Activated CD4-positive, alpha-beta memory T cell treated with anti-CD3 and anti-CD28 coated beads for 36 hours (primary cell): ENCODE data around the gene WIPF2. TPM values are rescaled to one million over a fixed set of nuclear protein-coding genes. Genes with fewer than 3 reads are reported as not detected.

ENCODE experiments used
- CTCF ChIA-PET: fragments of 350-600 bp; sonication (Branson Sonifier 250); formaldehyde crosslinking; loops from one replicate; lab custom pipeline; 2021; ENCODE audit warnings: antibody characterized with exemption, inconsistent platforms; lab: Charles Lee
- POLR2A ChIA-PET: fragments of 350-600 bp; sonication (Branson Sonifier 250); formaldehyde crosslinking; loops from one replicate; lab custom pipeline; 2021; ENCODE audit warnings: antibody characterized with exemption; lab: Charles Lee
- DNase-seq: peaks from one replicate; pipeline ENCODE4 v3.0.0-alpha.2; 2020
- H3K27ac Mint-ChIP-seq: one replicate; pipeline ENCODE4 v1.8.0; 2021; ENCODE audit warnings: mixed read lengths
- H3K27me3 Mint-ChIP-seq: one replicate; pipeline ENCODE4 v1.8.0; 2021; ENCODE audit warnings: mixed read lengths
- H3K36me3 Mint-ChIP-seq: one replicate; pipeline ENCODE4 v1.8.0; 2021; ENCODE audit warnings: mixed read lengths
- H3K4me1 Mint-ChIP-seq: one replicate; pipeline ENCODE4 v1.8.0; 2021; ENCODE audit warnings: low read depth, mixed read lengths
- H3K4me3 Mint-ChIP-seq: one replicate; pipeline ENCODE4 v1.8.0; 2021; ENCODE audit warnings: mild to moderate bottlenecking, mixed read lengths
- H3K9me3 Mint-ChIP-seq: one replicate; pipeline ENCODE4 v1.8.0; 2021; ENCODE audit warnings: mixed read lengths
- intact Hi-C: fragments of 100-400 bp; cut with micrococcal nuclease; formaldehyde crosslinking; loops from one replicate; pipeline ENCODE4 v1.15.1; 2023
- total RNA-seq, 2 experiments: library from RNA; stranded (reverse); gene quantifications; one replicate each; pipeline ENCODE4 v1.2.3, GENCODE V29; 2021

The WIPF2 gene
- total RNA-seq, 2 experiments from 2014 or later, result 19.0 to 20.6 TPM

DNA sequence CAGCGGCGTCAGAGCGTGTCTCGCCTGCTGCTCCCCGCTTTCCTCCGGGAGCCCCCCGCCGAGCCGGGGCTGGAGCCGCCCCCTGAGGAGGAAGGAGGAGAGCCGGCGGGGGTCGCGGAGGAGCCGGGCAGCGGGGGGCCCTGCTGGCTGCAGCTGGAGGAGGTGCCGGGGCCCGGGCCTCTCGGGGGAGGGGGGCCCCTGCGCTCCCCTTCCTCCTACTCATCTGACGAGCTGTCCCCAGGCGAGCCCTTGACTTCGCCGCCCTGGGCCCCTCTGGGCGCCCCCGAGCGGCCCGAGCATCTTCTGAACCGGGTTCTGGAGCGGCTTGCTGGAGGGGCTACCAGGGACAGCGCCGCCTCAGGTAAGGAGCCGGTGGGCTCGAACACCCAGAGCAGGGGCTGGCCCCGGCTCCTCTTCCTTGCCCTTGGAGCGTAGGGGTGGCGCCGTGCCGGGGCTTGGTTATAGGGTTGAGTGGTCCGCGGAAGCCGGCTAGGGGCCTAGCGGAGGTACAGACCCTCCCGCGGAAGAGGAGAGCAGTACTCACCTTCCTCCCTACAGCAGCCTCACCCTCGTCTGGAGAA lies 41.0 kb upstream of the WIPF2 start:
- Mint-ChIP-seq H3K36me3 (peaks cover 11% of the 10 kb centered on the region), H3K27ac (no peak overlapping the region), H3K27me3 (no peaks in the 10 kb centered on the region), H3K9me3 (no peaks in the 10 kb centered on the region), H3K4me3 (no peak overlapping the region), H3K4me1 (peaks cover 7% of the 10 kb centered on the region)
- CTCF ChIA-PET, result interaction anchor here (1.9 to 2.6 kb wide), 2 partner anchors 14 to 65 kb away, joined by 6 to 20 read pairs; no protein-coding TSS in a partner anchor
- POLR2A ChIA-PET, result no interaction called here
- no peak for DNase-seq
- intact Hi-C loops, result loop anchor here (10.0 kb wide), 1 partner anchor 153 kb away; no protein-coding TSS in a partner anchor

- Mint-ChIP-seq H3K4me3 (peak overlapping the region; percentile 8), H3K4me1 (peaks cover 7% of the 10 kb centered on the region), H3K27me3 (no peaks in the 10 kb centered on the region), H3K27ac (no peak overlapping the region), H3K9me3 (no peaks in the 10 kb centered on the region), H3K36me3 (peaks cover 8% of the 10 kb centered on the region)
- POLR2A ChIA-PET, result no interaction called here
- intact Hi-C loops, result loop anchor here (10.0 kb wide), 1 partner anchor 154 kb away; no protein-coding TSS in a partner anchor
- no peak for DNase-seq
- CTCF ChIA-PET, result interaction anchor here (1.3 to 2.6 kb wide), 2 partner anchors 14 to 23 kb away, joined by 7 to 20 read pairs; no protein-coding TSS in a partner anchor
Observed at GRCh38 chr17:40178660-40179059, 40.4 kb upstream of the WIPF2 start.

DNA sequence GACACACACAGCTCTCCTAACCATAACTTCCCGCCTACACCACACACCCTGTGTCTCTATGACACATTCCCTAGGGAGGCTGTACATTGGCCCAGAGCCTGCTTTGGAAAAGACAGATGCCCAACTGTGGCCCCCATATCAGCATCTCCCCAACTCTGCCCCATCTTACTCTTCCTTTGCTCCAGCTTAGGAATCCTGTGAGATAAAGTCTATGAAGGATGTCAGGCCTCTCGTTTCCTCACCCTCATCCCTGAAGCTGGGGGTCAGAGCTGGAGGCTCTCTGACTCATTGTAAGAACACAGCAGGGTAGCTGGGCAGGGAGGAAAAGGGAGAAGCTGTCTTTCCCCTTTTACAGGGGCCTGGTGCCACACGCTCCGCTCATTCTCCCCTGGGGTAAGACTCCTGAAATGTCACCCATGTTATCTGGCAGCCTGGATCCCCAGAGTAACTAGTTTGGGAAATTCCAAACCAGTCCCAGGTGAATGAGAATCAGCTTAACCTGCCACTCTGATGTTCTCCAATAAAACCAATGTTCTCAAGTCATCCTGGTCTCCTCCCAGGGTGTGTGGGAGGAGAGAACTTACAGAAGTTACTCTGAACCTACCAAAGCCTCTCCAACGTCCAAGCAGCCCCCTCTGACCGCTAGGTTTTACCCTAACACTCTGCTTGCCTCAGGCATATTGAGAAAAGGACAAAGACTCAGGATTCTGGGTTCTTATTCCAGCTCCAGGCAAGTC lies 39.0 kb upstream of the WIPF2 start:
- ChIA-PET CTCF (interaction anchor here (1.3 to 2.6 kb wide), 3 partner anchors 11 to 22 kb away, joined by 6 to 20 read pairs (median 7); no protein-coding TSS in a partner anchor), POLR2A (no interaction called here)
- no peaks in the 10 kb centered on the region for H3K27me3 Mint-ChIP-seq
- H3K9me3 Mint-ChIP-seq, result no peaks in the 10 kb centered on the region
- intact Hi-C loops, result loop anchor here (10.0 kb wide), 1 partner anchor 155 kb away; no protein-coding TSS in a partner anchor
- no peak for DNase-seq
- H3K4me3 Mint-ChIP-seq, result no peak overlapping the region
- H3K36me3 Mint-ChIP-seq, result peaks cover 3% of the 10 kb centered on the region
- H3K4me1 Mint-ChIP-seq, result peaks cover 7% of the 10 kb centered on the region
- H3K27ac Mint-ChIP-seq, result no peak overlapping the region

DNA sequence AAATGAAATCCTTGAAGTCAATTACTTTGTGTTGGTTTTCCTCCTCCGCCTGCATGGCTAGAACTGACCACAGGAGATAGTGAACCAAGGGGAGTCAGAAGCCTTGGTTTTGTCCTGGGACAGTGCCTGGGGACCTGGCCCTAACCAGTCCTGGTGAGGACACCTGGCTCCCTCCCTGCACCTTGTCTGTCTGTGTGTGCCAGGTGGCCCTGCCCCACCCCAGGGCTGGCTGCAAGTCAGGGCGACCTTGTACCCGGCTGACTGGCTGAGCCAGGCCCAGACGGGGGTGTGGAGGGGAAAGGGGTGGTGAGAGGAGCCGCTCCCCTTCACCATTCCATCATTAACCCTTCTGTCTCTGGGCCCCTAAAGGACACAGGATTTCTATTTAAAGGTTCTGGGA lies 38.4 kb upstream of the WIPF2 start:
- ChIA-PET CTCF (interaction anchor here (0.8 to 2.6 kb wide), 3 partner anchors 12 to 67 kb away, joined by 4 to 20 read pairs (median 6); no protein-coding TSS in a partner anchor), POLR2A (no interaction called here)
- Mint-ChIP-seq H3K9me3 (no peaks in the 10 kb centered on the region), H3K4me3 (no peak overlapping the region), H3K4me1 (peaks cover 7% of the 10 kb centered on the region), H3K27me3 (no peaks in the 10 kb centered on the region), H3K27ac (no peak overlapping the region), H3K36me3 (peaks cover 3% of the 10 kb centered on the region)
- intact Hi-C loops, result no loop called here
- DNase-seq, result no peak

GRCh38 chr17:40181205-40181604 lies 37.9 kb upstream of the WIPF2 start:
- H3K9me3 Mint-ChIP-seq, result no peaks in the 10 kb centered on the region

DNA sequence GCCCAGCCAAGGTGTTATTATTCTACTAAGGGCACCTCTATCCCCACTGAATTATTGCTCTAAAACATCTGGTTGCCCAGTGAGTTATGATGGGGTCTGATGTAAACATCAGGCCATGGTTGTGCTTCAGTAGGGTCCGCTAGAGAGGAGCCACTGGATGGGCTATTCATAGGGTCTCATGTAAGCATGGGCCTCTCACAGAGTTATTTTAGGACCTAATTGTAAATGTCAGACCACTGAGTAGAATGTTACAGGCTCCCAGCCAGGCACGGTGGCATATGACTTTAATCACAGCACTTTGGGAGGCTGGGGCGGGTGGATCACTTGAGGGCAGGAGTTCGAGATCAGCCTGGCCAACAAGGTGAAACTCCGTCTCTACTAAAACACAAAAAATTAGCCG lies 36.5 kb upstream of the WIPF2 start:
- ChIA-PET POLR2A (interaction anchor here (0.6 kb wide), 1 partner anchor 128 kb away, joined by 5 read pairs; the partner anchor contains the start of gene MED24), CTCF (interaction anchor here (1.8 kb wide), 1 partner anchor 9 kb away, joined by 7 read pairs; no protein-coding TSS in a partner anchor)
- Mint-ChIP-seq H3K27me3 (no peaks in the 10 kb centered on the region), H3K27ac (no peak overlapping the region), H3K36me3 (no peaks in the 10 kb centered on the region), H3K4me1 (no peaks in the 10 kb centered on the region), H3K9me3 (no peaks in the 10 kb centered on the region), H3K4me3 (no peak overlapping the region)
- intact Hi-C loops, result no loop called here
- no peak for DNase-seq

More at GRCh38 chr17:40181205-40181604, 37.9 kb upstream of the WIPF2 start:
- no peak overlapping the region for H3K27ac Mint-ChIP-seq
- no peak overlapping the region for H3K4me3 Mint-ChIP-seq
- no peak for DNase-seq
- CTCF ChIA-PET, result interaction anchor here (0.8 kb wide), 2 partner anchors 12 to 68 kb away, joined by 3 to 4 read pairs; no protein-coding TSS in a partner anchor
- H3K27me3 Mint-ChIP-seq, result no peaks in the 10 kb centered on the region
- POLR2A ChIA-PET, result no interaction called here
- intact Hi-C loops, result no loop called here
- peaks cover 1% of the 10 kb centered on the region for H3K36me3 Mint-ChIP-seq
- peaks cover 7% of the 10 kb centered on the region for H3K4me1 Mint-ChIP-seq

GRCh38 chr17:40187238-40187637 lies 31.9 kb upstream of the WIPF2 start:
- H3K9me3 Mint-ChIP-seq, result no peaks in the 10 kb centered on the region
- CTCF ChIA-PET, result no interaction called here
- H3K27ac Mint-ChIP-seq, result no peak overlapping the region
- peaks cover 8% of the 10 kb centered on the region for H3K4me1 Mint-ChIP-seq
- peaks cover 2% of the 10 kb centered on the region for H3K36me3 Mint-ChIP-seq
- no peak overlapping the region for H3K4me3 Mint-ChIP-seq
- POLR2A ChIA-PET, result no interaction called here
- no peaks in the 10 kb centered on the region for H3K27me3 Mint-ChIP-seq
- intact Hi-C loops, result no loop called here
- no peak for DNase-seq

DNA sequence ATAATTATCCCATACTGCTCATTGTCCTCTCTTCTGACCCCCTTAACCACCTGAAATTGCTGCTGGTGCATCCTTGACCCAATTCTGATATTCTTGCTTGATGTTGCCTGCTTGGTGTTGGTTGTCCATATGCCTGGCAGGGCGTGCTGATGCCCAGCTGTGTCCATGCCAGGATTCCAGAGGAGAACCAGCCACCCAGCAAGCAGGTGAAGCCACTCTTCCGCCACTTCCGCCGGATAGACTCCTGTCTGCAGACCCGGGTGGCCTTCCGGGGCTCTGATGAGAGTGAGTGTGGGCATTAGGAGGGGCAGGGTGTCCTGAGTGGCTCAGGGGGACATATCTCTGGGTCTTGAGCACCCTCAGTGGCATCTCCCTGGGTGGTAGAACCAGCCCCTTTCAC lies 30.4 kb upstream of the WIPF2 start:
- no peak overlapping the region for H3K4me3 Mint-ChIP-seq
- ChIA-PET CTCF (interaction anchor here (0.5 to 5.9 kb wide), 4 partner anchors 7 to 75 kb away, joined by 3 to 99 read pairs (median 4); no protein-coding TSS in a partner anchor), POLR2A (interaction anchor here (1.2 kb wide), 1 partner anchor 76 kb away, joined by 3 read pairs; no protein-coding TSS in a partner anchor)
- no peak overlapping the region for H3K27ac Mint-ChIP-seq
- peaks cover 8% of the 10 kb centered on the region for H3K4me1 Mint-ChIP-seq
- H3K9me3 Mint-ChIP-seq, result no peaks in the 10 kb centered on the region
- DNase-seq, result no peak
- intact Hi-C loops, result no loop called here
- H3K36me3 Mint-ChIP-seq, result peaks cover 2% of the 10 kb centered on the region
- H3K27me3 Mint-ChIP-seq, result no peaks in the 10 kb centered on the region

DNA sequence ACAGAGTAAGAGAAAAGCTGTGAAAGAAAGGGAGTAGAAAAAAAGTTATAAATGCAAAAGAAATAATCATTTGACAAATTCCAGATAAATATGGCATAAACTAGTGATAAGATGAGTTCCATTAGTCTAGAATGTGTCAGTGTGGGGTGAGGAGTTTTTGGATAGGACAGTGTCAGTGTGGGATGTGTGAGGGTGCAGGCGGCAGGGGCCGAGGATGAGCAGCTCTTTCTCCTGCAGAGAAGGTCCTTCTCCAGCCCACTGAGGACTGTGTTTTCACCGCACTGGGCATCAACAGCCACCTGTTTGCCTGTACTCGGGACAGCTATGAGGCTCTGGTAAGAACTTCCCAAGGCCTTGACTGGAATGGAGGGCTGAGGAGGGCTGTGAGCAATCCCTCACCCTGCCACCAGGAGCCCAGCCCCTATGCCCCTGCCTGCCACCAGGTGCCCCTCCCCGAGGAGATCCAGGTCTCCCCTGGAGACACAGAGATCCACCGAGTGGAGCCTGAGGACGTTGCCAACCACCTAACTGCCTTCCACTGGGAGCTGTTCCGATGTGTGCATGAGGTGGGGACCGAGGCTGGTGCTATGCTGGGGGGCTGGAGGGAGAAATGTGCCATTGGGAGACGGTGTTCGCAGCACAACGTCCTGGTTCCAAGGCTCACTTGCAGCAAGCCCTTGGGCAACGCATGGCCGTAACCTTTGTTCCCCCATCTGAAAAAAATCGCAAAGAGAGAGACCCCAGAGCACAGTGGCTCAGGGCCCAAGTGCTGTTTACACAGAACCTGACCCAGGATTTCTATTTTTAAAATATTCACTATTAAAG lies 28.7 kb upstream of the WIPF2 start:
- peak; percentile 38 for DNase-seq
- peak overlapping the region; percentile 57 for H3K4me3 Mint-ChIP-seq
- H3K27me3 Mint-ChIP-seq, result no peaks in the 10 kb centered on the region
- H3K4me1 Mint-ChIP-seq, result peaks cover 8% of the 10 kb centered on the region
- peaks cover 2% of the 10 kb centered on the region for H3K36me3 Mint-ChIP-seq
- intact Hi-C loops, result loop anchor here (1.0 kb wide), 1 partner anchor 77 kb away; no protein-coding TSS in a partner anchor
- CTCF ChIA-PET, result interaction anchor here (0.7 to 5.9 kb wide), 22 partner anchors 7 to 186 kb away, joined by 3 to 99 read pairs (median 6); partner anchors contain the start of genes CASC3, CSF3 and WIPF2
- POLR2A ChIA-PET, result interaction anchor here (1.9 kb wide), 1 partner anchor 77 kb away, joined by 11 read pairs; no protein-coding TSS in a partner anchor
- H3K9me3 Mint-ChIP-seq, result no peaks in the 10 kb centered on the region
- no peak overlapping the region for H3K27ac Mint-ChIP-seq

- H3K4me3 Mint-ChIP-seq, result peak overlapping the region; percentile 90
- intact Hi-C loops, result loop anchor here (1.0 kb wide), 1 partner anchor 78 kb away; no protein-coding TSS in a partner anchor
- DNase-seq, result peak; percentile 80
- H3K4me1 Mint-ChIP-seq, result peaks cover 8% of the 10 kb centered on the region
- H3K27me3 Mint-ChIP-seq, result no peaks in the 10 kb centered on the region
- no peak overlapping the region for H3K27ac Mint-ChIP-seq
- ChIA-PET CTCF (interaction anchor here (0.6 to 5.9 kb wide), 33 partner anchors 8 to 193 kb away, joined by 3 to 99 read pairs (median 5); partner anchors contain the start of genes CASC3, CSF3 and WIPF2), POLR2A (interaction anchor here (1.9 kb wide), 1 partner anchor 78 kb away, joined by 11 read pairs; no protein-coding TSS in a partner anchor)
- peaks cover 2% of the 10 kb centered on the region for H3K36me3 Mint-ChIP-seq
- H3K9me3 Mint-ChIP-seq, result no peaks in the 10 kb centered on the region
Observed at GRCh38 chr17:40191237-40192208, 27.6 kb upstream of the WIPF2 start.
